HG02571 (cell line): Measurements from ENCODE around the gene RGS2.

Experiments used
- ATAC-seq: cut with Tn5 transposase; IDR thresholded peaks from one replicate; pipeline ENCODE4 v1.9.1; 2021; ENCODE audit warnings: mild to moderate bottlenecking, moderate library complexity; ENCODE audit not compliant: unreplicated experiment

Gene RGS2

DNA sequence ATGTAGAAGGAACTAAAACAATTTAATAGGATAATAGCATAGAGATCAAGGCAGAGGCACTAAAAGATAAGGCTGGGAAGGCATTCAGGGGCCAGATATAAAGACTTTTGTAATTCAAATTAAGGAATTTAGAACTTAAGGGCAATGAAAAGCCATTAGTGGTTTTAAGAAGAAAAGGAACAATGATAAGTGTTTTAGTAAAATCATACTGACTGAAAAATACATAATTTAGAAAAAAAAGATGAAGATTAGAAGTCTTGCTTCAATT, 14.1 kb upstream of the RGS2 start:
- no peak for ATAC-seq

DNA sequence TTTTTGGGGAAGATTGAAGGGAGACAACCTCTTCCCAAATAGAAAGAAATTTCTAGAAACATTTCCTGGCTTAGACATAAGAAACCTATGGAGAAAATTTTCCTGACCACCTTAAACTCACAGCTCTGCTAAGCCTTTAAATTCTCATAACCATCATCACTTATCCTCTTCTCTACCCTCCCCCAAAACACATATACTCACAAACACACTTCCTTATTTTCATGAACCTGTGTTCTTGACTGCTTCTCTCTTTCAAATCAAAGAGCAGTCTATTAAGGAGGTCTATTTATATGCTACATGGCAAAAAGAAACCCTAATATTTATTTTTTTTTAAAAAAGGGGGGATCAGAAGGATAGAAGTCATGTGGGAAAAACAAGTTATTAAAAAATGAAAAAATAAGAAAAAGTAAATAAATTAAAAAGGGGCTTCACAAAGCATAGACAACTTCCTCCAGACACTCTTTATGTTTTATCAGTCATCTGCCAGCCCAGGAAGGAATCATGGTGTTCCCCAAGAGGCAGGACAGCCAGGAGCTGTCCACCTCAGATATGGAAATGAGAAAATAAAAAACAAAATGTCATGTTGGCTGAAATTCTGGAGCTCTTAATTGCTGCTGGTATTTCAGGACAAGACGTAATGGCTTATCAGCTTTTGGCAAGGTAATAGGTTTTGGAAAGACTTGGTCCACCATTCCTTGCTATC, 12.8 kb upstream of the RGS2 start:
- no peak for ATAC-seq

- no peak for ATAC-seq
Observed at GRCh38 chr1:192797143-192797542, 11.7 kb upstream of the RGS2 start.

GRCh38 chr1:192797891-192798290, 10.9 kb upstream of the RGS2 start:
- ATAC-seq, result no peak

- no peak for ATAC-seq
Observed at GRCh38 chr1:192801451-192801850, 7.4 kb upstream of the RGS2 start.

DNA sequence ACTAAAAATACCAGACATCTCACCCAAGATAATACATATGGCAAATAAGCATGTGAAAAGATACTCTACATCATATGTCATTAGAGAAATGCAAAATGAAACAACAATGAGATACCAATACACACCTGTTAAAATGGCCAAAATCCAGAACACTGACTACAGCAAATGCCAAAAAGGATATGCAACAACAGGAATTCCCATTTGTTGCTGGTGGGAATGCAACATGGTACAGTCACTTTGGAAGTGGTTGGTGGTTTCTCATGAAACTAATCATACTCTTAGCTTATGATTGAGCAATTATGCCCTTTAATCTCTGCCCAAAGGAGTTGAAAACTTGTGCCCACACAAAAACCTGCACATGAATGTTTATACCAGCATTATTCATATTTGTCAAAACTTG, 6.4 kb upstream of the RGS2 start:
- no peak for ATAC-seq

- ATAC-seq, result no peak
Observed at GRCh38 chr1:192803501-192803900, 5.3 kb upstream of the RGS2 start.

GRCh38 chr1:192805832-192806323, 3.0 kb upstream of the RGS2 start:
- ATAC-seq, result no peak

DNA sequence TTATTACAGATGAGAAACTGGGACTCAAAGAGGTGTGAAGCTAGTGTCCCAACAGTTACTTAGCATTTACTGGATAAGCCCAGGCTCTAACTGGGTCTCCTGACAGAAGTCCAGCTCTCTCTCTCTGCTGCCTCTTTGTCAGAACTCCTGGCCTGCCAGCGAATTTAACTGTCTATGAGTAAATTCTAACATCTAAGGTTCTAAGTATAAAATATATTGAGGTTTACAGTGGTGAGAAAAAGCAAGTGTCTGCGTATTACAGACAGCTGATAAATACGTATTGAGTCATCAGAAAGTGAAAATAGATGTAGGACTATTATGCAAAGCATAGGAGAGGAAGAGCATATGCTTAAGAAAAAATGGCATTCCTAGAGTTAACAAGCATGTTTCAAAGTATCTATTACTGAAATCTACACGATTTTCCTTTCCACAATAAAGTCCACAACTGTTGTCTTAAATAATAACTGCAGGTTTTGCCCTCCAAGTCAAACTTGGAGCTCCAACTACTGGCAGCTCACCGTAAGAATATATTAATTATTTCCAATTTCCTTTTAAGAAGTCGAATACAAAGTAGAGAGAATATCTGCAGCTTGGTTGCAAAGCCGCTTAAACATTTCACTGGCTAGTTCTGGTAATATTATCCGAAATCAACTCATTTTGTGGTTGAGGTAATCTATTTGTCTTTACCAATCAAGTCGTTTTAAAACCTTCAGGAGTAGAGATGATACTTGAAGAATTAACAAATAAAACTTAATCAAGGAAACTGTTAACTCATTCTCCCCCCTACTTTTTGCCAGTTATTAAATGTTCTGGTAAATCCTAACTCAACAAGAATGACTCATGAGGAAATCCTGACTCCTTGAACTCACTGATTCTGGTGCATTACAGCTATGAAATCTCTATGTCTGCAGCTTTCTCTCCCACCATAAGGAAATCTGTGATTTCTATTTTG, 1.4 kb upstream of the RGS2 start:
- ATAC-seq, result peak; percentile 22

- no peak for ATAC-seq
Observed at GRCh38 chr1:192808163-192808517, 699 bp upstream of the RGS2 start.

- peak; percentile 2 for ATAC-seq
Observed at GRCh38 chr1:192809307-192810252, 741 bp downstream of the RGS2 start.

DNA sequence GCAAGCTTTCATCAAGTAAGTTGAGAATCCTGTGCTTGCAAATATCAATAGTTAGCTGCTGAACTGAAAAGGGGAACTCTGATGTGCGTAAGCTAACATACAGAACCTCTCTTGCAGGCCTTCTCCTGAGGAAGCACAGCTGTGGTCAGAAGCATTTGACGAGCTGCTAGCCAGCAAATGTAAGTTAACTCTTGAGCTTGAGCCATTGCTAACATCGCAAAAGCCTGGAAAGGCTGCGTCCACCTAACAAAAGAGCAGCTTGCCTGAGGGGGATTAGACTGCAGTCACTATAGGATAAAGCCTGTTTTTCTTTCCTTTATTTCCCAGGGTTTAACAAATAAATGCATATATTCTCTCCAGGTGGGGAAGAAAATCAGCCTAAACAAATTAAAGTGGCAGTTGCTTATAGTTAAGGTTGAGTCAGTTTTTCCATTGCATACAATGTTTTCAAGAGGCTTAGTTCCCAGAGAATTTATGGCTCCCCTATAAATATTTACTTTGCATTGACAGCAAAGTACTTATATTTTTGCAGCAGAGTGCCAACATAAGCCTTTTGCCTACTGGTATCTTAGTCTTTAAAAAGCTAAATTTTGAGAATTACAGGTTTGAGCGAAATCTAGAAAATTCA, 1.5 kb downstream of the RGS2 start:
- no peak for ATAC-seq

GRCh38 chr1:192811006-192811405, 2.2 kb downstream of the RGS2 start:
- no peak for ATAC-seq

DNA sequence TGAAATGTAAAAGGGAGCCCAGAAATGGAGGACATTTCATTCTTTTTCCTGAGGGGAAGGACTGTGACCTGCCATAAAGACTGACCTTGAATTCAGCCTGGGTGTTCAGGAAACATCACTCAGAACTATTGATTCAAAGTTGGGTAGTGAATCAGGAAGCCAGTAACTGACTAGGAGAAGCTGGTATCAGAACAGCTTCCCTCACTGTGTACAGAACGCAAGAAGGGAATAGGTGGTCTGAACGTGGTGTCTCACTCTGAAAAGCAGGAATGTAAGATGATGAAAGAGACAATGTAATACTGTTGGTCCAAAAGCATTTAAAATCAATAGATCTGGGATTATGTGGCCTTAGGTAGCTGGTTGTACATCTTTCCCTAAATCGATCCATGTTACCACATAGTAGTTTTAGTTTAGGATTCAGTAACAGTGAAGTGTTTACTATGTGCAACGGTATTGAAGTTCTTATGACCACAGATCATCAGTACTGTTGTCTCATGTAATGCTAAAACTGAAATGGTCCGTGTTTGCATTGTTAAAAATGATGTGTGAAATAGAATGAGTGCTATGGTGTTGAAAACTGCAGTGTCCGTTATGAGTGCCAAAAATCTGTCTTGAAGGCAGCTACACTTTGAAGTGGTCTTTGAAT, 2.9 kb downstream of the RGS2 start:
- no peak for ATAC-seq

DNA sequence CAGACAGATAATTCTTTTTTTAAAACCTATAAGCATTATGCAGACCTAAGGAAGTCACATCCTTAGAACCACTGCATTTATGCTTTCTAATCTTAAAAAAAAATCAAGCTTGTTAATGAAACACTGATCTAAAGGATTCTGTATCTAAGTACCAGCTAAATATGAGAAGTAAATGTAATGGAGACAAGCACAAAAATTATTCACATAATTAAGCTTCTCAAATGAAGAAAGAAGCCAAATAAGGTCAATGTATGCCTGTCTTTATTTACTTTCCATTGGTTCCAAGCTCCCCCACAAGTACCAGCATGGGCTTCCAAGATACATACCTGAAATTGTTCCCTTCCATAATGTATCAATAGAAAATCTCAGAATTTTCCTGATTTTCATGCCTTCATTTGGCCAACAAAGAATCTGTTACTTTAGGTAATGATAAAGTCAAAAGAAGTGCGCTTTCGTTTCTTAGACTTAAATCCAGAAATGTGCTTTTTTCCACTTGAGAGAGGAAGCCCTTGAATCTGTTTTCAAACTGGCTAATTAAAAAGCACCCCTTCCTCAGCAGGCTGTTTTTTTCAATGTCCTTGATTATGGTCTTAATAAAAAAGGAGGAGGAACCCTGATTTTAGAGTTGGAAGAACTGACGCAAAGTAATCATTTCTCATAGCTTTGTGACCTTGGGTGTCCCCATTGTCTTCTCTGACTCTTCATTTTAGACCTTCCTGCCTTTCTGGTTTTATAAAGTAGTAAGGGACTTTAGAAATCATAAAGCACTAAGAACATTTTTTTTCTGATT, 3.8 kb downstream of the RGS2 start:
- no peak for ATAC-seq

DNA sequence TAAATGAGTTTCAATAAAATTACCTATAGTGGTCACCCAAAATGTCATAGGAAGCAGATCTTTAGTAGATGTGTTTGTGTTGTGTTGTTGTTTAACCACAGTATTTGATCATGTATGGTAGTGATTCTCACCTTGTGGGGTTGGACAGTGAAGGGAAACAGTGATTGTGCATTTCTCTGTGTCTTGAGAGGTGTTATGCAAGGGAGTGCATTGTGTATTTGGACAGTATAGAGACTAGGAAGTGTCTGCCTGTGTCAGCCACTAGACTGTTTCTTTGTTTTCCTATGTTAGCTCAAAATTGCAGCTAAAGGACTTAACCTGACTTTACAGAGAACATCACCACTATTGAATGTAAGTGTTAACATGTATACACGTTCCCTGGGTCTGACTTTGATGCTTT, 6.0 kb downstream of the RGS2 start:
- no peak for ATAC-seq

GRCh38 chr1:192817246-192817645, 8.4 kb downstream of the RGS2 start:
- ATAC-seq, result no peak

- no peak for ATAC-seq
Observed at GRCh38 chr1:192821296-192821695, 12.5 kb downstream of the RGS2 start.

DNA sequence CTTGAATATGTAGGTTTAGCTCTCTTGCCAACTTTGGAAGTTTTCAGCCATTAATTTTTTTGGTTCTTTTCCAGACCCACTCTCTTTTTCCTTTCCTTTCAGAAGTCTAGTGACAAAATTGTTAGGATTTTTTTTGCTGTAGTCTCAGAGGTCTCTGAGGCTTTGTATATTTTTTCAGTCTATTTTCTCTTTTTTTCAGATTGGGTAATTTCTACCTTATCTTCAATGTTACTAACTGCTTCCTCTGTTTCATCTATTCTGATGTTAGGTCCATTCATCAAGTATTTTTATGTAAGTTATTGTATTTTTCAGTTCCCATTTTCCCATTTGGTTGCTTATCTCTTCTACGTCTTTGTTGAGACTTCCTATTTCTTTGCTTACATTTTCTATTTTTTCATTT, 15.7 kb downstream of the RGS2 start:
- no peak for ATAC-seq
